Thyroid gland (tissue), 4 donors: Measurements from ENCODE around the gene SLC35E1.

ENCODE experiments used
- CTCF ChIP-seq, 6 experiments: fragments of 200-600 bp in 3 of 6; fragments of 450-650 bp in 3 of 6; sonication (generic) in 3 of 6; IDR thresholded peaks; one replicate each; pipeline ENCODE4 v1.5.1; 2016 to 2019; ENCODE audit warnings: antibody characterized with exemption in 6 of 6, mild to moderate bottlenecking in 2 of 6, inconsistent platforms in 1 of 6, moderate library complexity in 1 of 6
- POLR2A ChIP-seq, 2 donors: fragments of 450-650 bp; IDR thresholded peaks; one replicate each; pipeline ENCODE4 v1.6.1; 2017; ENCODE audit warnings: antibody characterized with exemption in 2 of 2, mild to moderate bottlenecking in 2 of 2, moderate library complexity in 1 of 2

GRCh38 chr19:16530540-16531379, 41.5 kb downstream of the SLC35E1 start:
- TF ChIP-seq CTCF (IDR thresholded peaks at IDR 0.05) (no peak), POLR2A (IDR thresholded peaks at IDR 0.05) (no peak)
